Breast epithelium (tissue), 4 donors: ENCODE measurements around the gene SGK2. TPM values are rescaled to one million over a fixed set of nuclear protein-coding genes. Genes with fewer than 3 reads are reported as not detected.

Source experiments
- DNase-seq, 2 donors: peaks; one replicate each; pipeline ENCODE4 v3.0.0-alpha.2; 2019; ENCODE audit warnings: low spot score in 2 of 2
- H3K27ac ChIP-seq, 2 donors: fragments of 200-600 bp; sonication (generic) in 1 of 2; one replicate each; pipeline ENCODE4 v1.5.1; 2016 to 2019; ENCODE audit warnings: mild to moderate bottlenecking in 1 of 2
- H3K27me3 ChIP-seq, 2 donors: fragments of 200-600 bp; sonication (generic) in 1 of 2; one replicate each; pipeline versions ENCODE4 v1.5.1 to v1.6.0; 2017 to 2019; ENCODE audit warnings: control low read depth in 1 of 2, mild to moderate bottlenecking in 1 of 2
- H3K36me3 ChIP-seq: fragments of 200-600 bp; one replicate; pipeline ENCODE4 v1.5.1; 2019
- H3K4me1 ChIP-seq, 2 donors: fragments of 200-600 bp; sonication (generic); one replicate each; pipeline ENCODE4 v1.5.1; 2016 to 2019; ENCODE audit warnings: control low read depth in 1 of 2
- H3K4me3 ChIP-seq, 3 donors: fragments of 200-600 bp; sonication (generic); 1 replicate in 2 of 3; 2 replicates in 1 of 3; pipeline ENCODE4 v1.5.1; 2016 to 2019; ENCODE audit warnings: mild to moderate bottlenecking in 3 of 3, moderate library complexity in 2 of 3
- H3K9me3 ChIP-seq, 2 donors: fragments of 200-600 bp; sonication (generic) in 1 of 2; one replicate each; pipeline ENCODE4 v1.5.1; 2016 to 2019; ENCODE audit warnings: control low read depth in 1 of 2
- POLR2A ChIP-seq: fragments of 450-650 bp; IDR thresholded peaks from one replicate; pipeline ENCODE4 v1.6.1; 2016; ENCODE audit warnings: antibody characterized with exemption, mild to moderate bottlenecking, moderate library complexity
- POLR2AphosphoS5 ChIP-seq, 3 donors: sonication (generic); formaldehyde crosslinking; IDR thresholded peaks; one replicate each; pipeline ENCODE4 v1.6.1; 2017; ENCODE audit warnings: antibody characterized with exemption in 3 of 3
- intact Hi-C: fragments of 100-400 bp; cut with DNase I; formaldehyde crosslinking; loops from one replicate; pipeline ENCODE4 v1.15.1; 2023; ENCODE audit warnings: low total_unique reads
- total RNA-seq, 3 donors: library from RNA; depleted of rRNA; stranded (reverse); fragments of >200 nt; gene quantifications; one replicate each; pipeline ENCODE4 v1.1.0, GENCODE V29; 2016
- TF ChIP-seq, protein P1 (sequence below), 3 donors: fragments of 450-650 bp; IDR thresholded peaks; one replicate each; pipeline ENCODE4 v1.5.1; 2016 to 2017; ENCODE audit warnings: antibody characterized with exemption in 3 of 3, mild to moderate bottlenecking in 3 of 3, moderate library complexity in 3 of 3

Gene SGK2
- total RNA-seq, 3 donors from 2014 or later = 4.1 to 8.2 (median 6.4) TPM

DNA sequence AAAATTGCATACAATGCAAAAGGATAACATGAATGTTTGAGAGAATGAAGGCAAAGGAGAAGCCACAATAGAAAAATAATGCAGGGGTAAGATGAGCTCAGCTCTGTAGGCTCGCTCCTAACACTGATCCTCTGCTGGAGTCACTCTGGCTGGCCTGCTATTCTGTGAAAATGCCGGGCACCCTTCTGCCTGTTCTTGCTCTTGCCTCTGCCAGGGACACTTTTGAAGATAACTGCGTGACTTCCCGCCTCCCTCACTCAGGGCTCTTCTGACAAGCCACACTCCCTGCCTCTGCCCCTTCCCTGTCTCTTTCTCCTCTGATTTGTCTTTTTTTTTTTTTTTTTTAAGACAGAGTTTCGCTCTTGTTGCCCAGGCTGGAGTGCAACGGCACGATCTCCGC lies 72.8 kb downstream of the SGK2 start:
- Histone ChIP-seq H3K36me3 (no peaks in the 10 kb centered on the region), H3K27me3 (no peaks in the 10 kb centered on the region), H3K4me1 (no peaks in the 10 kb centered on the region), H3K4me3 (no peak overlapping the region), H3K27ac (no peak overlapping the region), H3K9me3 (no peaks in the 10 kb centered on the region)
- intact Hi-C loops = no loop called here
- TF ChIP-seq POLR2A (no peak), POLR2AphosphoS5 (IDR thresholded peaks at IDR 0.05) (no peak)
- TF ChIP-seq, protein P1, sequence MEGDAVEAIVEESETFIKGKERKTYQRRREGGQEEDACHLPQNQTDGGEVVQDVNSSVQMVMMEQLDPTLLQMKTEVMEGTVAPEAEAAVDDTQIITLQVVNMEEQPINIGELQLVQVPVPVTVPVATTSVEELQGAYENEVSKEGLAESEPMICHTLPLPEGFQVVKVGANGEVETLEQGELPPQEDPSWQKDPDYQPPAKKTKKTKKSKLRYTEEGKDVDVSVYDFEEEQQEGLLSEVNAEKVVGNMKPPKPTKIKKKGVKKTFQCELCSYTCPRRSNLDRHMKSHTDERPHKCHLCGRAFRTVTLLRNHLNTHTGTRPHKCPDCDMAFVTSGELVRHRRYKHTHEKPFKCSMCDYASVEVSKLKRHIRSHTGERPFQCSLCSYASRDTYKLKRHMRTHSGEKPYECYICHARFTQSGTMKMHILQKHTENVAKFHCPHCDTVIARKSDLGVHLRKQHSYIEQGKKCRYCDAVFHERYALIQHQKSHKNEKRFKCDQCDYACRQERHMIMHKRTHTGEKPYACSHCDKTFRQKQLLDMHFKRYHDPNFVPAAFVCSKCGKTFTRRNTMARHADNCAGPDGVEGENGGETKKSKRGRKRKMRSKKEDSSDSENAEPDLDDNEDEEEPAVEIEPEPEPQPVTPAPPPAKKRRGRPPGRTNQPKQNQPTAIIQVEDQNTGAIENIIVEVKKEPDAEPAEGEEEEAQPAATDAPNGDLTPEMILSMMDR (IDR thresholded peaks at IDR 0.05) = no peak
- DNase-seq = no peak

Other genes starting within 250 kb of the SGK2 start
- gene SRSF6, start 101.1 kb upstream of the SGK2 start, total RNA-seq = 100 to 1,000 TPM in 2 of 3 donors, 10 to 100 TPM in 1; 70.9 to 143 (median 114) TPM
- 10 to 100 TPM in 2 of 3 donors, 1 to 10 TPM in 1; 8.6 to 24.7 (median 17.4) TPM for gene L3MBTL1, start 51.3 kb upstream of the SGK2 start, total RNA-seq
- 10 to 100 TPM; 20.6 to 34.2 (median 25.3) TPM for gene IFT52, start 31.9 kb downstream of the SGK2 start, total RNA-seq
- gene MYBL2, start 108.1 kb downstream of the SGK2 start, total RNA-seq = under 1 TPM in 2 of 3 donors, not detected in 1; 0.32 to 0.44 TPM
- not detected for gene GTSF1L, start 168.0 kb downstream of the SGK2 start, total RNA-seq